Suprapubic skin (tissue), 4 donors: Measurements from ENCODE around the gene TRIM3. TPM values are rescaled to one million over a fixed set of nuclear protein-coding genes. Genes with fewer than 3 reads are reported as not detected.

Experiments
- DNase-seq, 2 donors: peaks; one replicate each; pipeline ENCODE4 v3.0.0-alpha.2; 2019; ENCODE audit warnings: low spot score in 2 of 2
- H3K27ac ChIP-seq: fragments of 200-600 bp; sonication (generic); one replicate; pipeline ENCODE4 v1.5.1; 2019
- H3K27me3 ChIP-seq: fragments of 200-600 bp; sonication (generic); one replicate; pipeline ENCODE4 v1.5.1; 2019
- H3K36me3 ChIP-seq: fragments of 200-600 bp; sonication (generic); one replicate; pipeline ENCODE4 v1.5.1; 2019
- H3K4me1 ChIP-seq: fragments of 200-600 bp; sonication (generic); one replicate; pipeline ENCODE4 v1.5.1; 2019
- H3K4me3 ChIP-seq: fragments of 200-600 bp; sonication (generic); one replicate; pipeline ENCODE4 v1.5.1; 2019; ENCODE audit warnings: mild to moderate bottlenecking
- H3K9me3 ChIP-seq: fragments of 200-600 bp; sonication (generic); one replicate; pipeline ENCODE4 v1.5.1; 2019
- CTCF ChIP-seq, 2 donors: fragments of 200-600 bp in 1 of 2; fragments of 450-650 bp in 1 of 2; sonication (generic) in 1 of 2; IDR thresholded peaks; one replicate each; pipeline ENCODE4 v1.5.1; 2016 to 2019; ENCODE audit warnings: antibody characterized with exemption in 2 of 2, mild to moderate bottlenecking in 1 of 2, moderate library complexity in 1 of 2
- EP300 ChIP-seq: sonication (generic); formaldehyde crosslinking; IDR thresholded peaks from one replicate; pipeline ENCODE4 v1.6.1; 2017; ENCODE audit warnings: antibody characterized with exemption
- POLR2A ChIP-seq, 2 donors: fragments of 450-650 bp; IDR thresholded peaks; one replicate each; pipeline ENCODE4 v1.6.1; 2017; ENCODE audit warnings: antibody characterized with exemption in 2 of 2, mild to moderate bottlenecking in 2 of 2, moderate library complexity in 2 of 2
- POLR2AphosphoS5 ChIP-seq, 3 donors: sonication (generic); formaldehyde crosslinking; IDR thresholded peaks; one replicate each; pipeline ENCODE4 v1.6.1; 2017; ENCODE audit warnings: antibody characterized with exemption in 3 of 3
- WGBS: methylation state at CpG from one replicate; pipeline ENCODE4 v1.1.5; 2018; 5-methylcytosine and 5-hydroxymethylcytosine counted together
- total RNA-seq, 4 donors: library from RNA; depleted of rRNA; stranded (reverse); fragments of >200 nt; gene quantifications; one replicate each; pipeline ENCODE4 v1.1.0, GENCODE V29; 2016

The TRIM3 gene
- total RNA-seq, 4 donors from 2014 or later: 20.0 to 40.2 (median 32.2) TPM

- Histone ChIP-seq H3K27ac (no peak overlapping the region), H3K36me3 (peaks cover 18% of the 10 kb centered on the region), H3K9me3 (no peaks in the 10 kb centered on the region), H3K4me1 (no peaks in the 10 kb centered on the region), H3K27me3 (no peaks in the 10 kb centered on the region), H3K4me3 (no peak overlapping the region)
- 62% methylated on average over 2 of the region's 2 CpGs for WGBS
- DNase-seq: no peak
- TF ChIP-seq EP300: no peak
- TF ChIP-seq POLR2A (IDR thresholded peaks at IDR 0.05): no peak
- TF ChIP-seq POLR2AphosphoS5 (IDR thresholded peaks at IDR 0.05): no peak
- peak; percentile 24 to 68 for TF ChIP-seq CTCF (IDR thresholded peaks at IDR 0.05)
Measured at GRCh38 chr11:6505577-6506240, 32.0 kb upstream of the TRIM3 start.

- DNase-seq: no peak
- no peak for TF ChIP-seq POLR2A (IDR thresholded peaks at IDR 0.05)
- no peak for TF ChIP-seq CTCF (IDR thresholded peaks at IDR 0.05)
- no peak for TF ChIP-seq EP300
- no peak for TF ChIP-seq POLR2AphosphoS5 (IDR thresholded peaks at IDR 0.05)
- Histone ChIP-seq H3K36me3 (peaks cover 18% of the 10 kb centered on the region), H3K27ac (no peak overlapping the region), H3K27me3 (no peaks in the 10 kb centered on the region), H3K4me1 (no peaks in the 10 kb centered on the region), H3K4me3 (no peak overlapping the region), H3K9me3 (no peaks in the 10 kb centered on the region)
- WGBS: 89% methylated on average over 3 of the region's 3 CpGs
Measured at GRCh38 chr11:6504166-6504565, 30.4 kb upstream of the TRIM3 start.

- Histone ChIP-seq H3K36me3 (peaks cover 23% of the 10 kb centered on the region), H3K27ac (no peak overlapping the region), H3K4me1 (no peaks in the 10 kb centered on the region), H3K9me3 (no peaks in the 10 kb centered on the region), H3K27me3 (no peaks in the 10 kb centered on the region), H3K4me3 (no peak overlapping the region)
- no peak for TF ChIP-seq EP300
- no peak for TF ChIP-seq CTCF (IDR thresholded peaks at IDR 0.05)
- 100% methylated on average over 3 of the region's 3 CpGs for WGBS
- no peak for DNase-seq
Measured at GRCh38 chr11:6502382-6502781, 28.6 kb upstream of the TRIM3 start.

- DNase-seq: no peak
- Histone ChIP-seq H3K27me3 (no peaks in the 10 kb centered on the region), H3K36me3 (peaks cover 14% of the 10 kb centered on the region), H3K4me3 (no peak overlapping the region), H3K9me3 (no peaks in the 10 kb centered on the region), H3K4me1 (no peaks in the 10 kb centered on the region), H3K27ac (no peak overlapping the region)
- WGBS: 94% methylated on average over 4 of the region's 5 CpGs
- TF ChIP-seq CTCF (IDR thresholded peaks at IDR 0.05): no peak
- no peak for TF ChIP-seq POLR2A (IDR thresholded peaks at IDR 0.05)
- TF ChIP-seq EP300: no peak
- TF ChIP-seq POLR2AphosphoS5 (IDR thresholded peaks at IDR 0.05): no peak
Measured at GRCh38 chr11:6498544-6498943, 24.8 kb upstream of the TRIM3 start.

GRCh38 chr11:6498121-6498520, 24.4 kb upstream of the TRIM3 start:
- no peak for DNase-seq
- H3K27me3 ChIP-seq: no peaks in the 10 kb centered on the region
- no peak overlapping the region for H3K27ac ChIP-seq
- 81% methylated on average over 5 of the region's 7 CpGs for WGBS
- no peak overlapping the region for H3K4me3 ChIP-seq
- peaks cover 13% of the 10 kb centered on the region for H3K36me3 ChIP-seq
- TF ChIP-seq CTCF (IDR thresholded peaks at IDR 0.05): no peak
- no peaks in the 10 kb centered on the region for H3K9me3 ChIP-seq
- H3K4me1 ChIP-seq: no peaks in the 10 kb centered on the region
